Stimulated activated CD4-positive, alpha-beta T cell treated with anti-CD3 and anti-CD28 coated beads, Interleukin-1b, Interleukin-23, amount 100 ng/mL, for 1 hour (primary cell): ENCODE results near the gene NUP43.
"Not testable (repeated sequence)": the region's sequence is repeated elsewhere in the genome, so short reads cannot be mapped to it uniquely, and the experiment has no call there.

Experiments used
- DNase-seq, 2 donors: peaks; one replicate each; pipeline ENCODE4 v3.0.0-alpha.2; 2020; ENCODE audit warnings: low read depth in 2 of 2

NUP43 gene

DNA sequence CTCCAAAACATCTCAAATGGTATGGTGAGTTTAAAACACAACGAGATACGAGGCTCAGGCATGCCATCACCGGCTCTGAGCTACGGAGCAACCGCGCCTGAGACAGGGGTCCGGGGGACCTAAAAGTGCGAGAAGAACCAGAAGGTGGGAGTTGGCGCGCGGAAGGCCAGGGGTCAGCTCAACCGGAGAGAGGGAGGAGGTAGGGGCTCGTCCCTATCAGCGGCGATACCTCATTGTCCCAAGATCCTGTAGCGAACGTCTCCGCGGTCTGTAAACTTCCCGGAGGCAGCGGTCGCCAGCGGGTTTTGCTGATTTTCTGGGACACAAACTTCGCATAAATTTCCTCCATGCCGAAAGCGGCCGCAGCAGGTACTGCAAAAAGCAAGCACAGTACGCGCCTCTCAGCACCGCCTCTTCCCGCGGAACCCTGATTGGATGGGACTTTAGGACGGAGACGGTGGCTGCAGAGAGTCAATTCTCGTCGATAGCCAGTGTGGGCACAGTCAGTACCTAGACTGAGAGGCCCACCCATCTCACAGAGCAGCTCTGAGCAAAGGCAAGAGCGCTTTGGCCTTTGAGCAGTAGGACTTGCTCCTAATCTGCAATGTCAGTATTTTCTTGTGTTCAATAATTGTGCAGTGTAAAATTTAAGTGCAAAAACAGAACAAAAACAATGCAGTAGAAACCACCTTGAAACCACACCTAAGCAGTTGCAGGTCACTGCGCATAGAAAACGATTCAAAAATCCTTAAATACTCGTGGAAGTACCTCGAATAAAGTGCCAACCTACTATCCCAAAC lies at the start of gene NUP43:
Gene NUP43, minus strand, starts transcription at position 383 of the 800 bp plus-strand sequence. Its CDS starts 34 bp downstream, at position 349.
- peak; percentile 77 to 88 for DNase-seq

GRCh38 chr6:149783551-149783950 lies 37.2 kb upstream of the NUP43 start:
- no peak for DNase-seq

DNA sequence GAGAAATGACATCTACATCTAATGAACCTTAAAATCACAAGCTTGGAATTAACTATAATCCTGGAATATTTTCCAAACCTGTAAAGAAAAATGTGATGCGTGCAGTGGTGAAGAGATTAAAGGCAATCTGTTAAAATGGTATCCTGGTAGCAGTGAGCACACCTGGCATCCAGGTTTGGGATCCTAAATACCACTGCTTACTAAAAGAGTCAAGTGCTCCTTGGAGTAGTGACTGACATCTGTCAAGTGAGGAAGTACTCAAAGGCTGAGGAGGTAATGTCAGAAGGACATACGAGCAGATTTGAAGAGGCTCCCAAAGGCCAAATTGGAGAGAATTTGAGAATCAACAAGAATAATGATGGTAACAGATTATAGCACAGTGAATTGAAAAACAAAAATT lies 36.0 kb upstream of the NUP43 start:
- DNase-seq: no peak

GRCh38 chr6:149781715-149782114 lies 35.4 kb upstream of the NUP43 start:
- DNase-seq: no peak

GRCh38 chr6:149779644-149779963 lies 33.3 kb upstream of the NUP43 start:
- no peak for DNase-seq

GRCh38 chr6:149777624-149778023 lies 31.3 kb upstream of the NUP43 start:
- no peak for DNase-seq

GRCh38 chr6:149771925-149772324 lies 25.6 kb upstream of the NUP43 start:
- no peak for DNase-seq

DNA sequence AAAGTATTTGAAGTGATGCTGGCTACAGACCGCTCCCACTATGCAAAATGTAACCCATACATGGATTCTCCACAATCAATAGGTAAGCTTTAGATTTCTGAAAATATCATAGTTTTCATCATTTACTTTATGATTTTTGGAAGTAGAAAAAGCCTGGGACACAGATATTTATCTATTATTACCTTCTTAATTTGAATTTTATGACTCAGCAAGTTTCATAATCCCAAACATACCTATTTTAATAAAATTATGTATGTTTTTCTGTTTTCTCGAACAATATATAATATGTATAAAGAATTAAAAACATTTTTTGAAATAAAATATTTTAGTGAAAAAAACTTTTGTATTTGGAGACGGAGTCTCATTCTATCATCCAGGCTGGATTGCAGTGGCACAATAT lies 24.9 kb upstream of the NUP43 start:
- DNase-seq: no peak

- no peak for DNase-seq
Measured at GRCh38 chr6:149769676-149770075, 23.3 kb upstream of the NUP43 start.

- DNase-seq: no peak
Measured at GRCh38 chr6:149766156-149766769, 19.9 kb upstream of the NUP43 start.

DNA sequence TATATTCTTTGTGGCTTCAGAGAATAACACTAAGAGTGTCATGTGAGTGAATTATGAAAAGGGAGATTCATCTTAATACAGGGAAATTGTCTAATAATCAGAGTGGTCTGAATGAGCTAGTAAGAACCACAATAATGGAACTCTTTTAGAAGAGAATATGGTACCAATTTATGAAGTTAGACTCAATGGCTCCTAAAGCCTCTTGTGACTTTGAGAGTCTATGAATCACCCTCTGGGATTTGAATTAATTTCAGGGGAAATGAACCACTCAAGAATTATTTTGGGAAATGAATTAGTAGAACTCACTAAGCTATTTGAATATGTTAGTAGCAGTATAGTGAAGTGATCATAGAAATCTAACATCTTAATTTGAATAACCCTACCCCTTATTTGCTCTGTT lies 17.5 kb upstream of the NUP43 start:
- no peak for DNase-seq

GRCh38 chr6:149761438-149761837 lies 15.1 kb upstream of the NUP43 start:
- DNase-seq: no peak

- DNase-seq: no peak
Measured at GRCh38 chr6:149756261-149756636, 9.9 kb upstream of the NUP43 start.

DNA sequence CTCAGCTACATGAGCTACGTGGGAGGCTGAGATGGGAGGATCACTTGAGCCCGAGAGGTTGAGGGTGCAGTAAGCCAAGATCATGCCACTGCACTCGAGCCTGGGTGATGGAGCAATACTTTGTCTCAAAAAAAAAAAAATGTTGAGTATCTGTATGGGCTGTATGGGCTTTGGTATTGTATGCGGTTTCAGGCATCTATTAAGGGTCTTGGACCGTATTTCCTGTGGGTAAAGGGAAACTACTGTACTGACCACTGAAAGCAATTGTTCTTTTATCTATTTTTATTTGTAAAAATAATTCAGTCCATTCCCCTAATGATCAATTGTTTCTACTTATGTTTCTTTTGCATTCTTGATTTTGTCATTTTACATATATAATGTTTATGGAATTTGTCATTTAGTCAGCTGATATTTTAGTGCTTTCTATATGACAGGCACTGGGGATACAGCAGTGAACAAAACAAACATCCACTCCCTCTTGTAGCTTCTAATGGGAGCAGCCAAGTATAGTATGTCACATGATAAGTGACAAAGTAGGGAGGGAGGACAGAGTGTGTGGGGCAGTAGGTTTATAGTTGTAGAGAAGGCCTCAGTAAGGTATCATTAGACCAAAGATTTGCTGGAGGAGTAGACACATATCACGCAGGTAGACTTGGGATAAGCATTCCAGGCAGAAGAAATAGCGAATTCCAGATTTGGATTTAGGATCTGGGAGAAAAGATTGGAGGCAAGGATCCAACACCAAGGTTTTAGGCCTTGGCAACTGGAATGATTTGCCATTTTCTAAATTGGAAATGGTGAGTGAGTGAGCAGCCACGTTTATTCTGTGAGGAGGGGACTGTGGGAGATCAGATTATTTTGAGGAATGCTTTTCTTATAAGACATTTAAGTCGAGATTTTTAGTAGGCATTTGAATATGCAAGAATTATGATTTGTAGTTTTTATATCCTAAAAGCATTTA lies 9.3 kb upstream of the NUP43 start:
- no peak for DNase-seq

- DNase-seq: no peak
Measured at GRCh38 chr6:149754548-149754947, 8.2 kb upstream of the NUP43 start.

DNA sequence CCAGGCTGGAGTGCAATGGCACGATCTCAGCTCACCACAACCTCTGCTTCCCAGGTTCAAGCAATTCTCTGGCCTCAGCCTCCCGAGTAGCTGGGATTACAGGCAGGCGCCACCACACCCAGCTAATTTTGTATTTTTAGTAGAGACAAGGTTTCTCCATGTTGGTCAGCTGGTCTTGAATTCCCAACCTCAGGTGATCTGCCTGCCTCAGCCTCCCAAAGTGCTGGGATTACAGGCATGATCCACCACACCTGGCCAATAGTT lies 7.0 kb upstream of the NUP43 start:
- not testable (repeated sequence) for DNase-seq

DNA sequence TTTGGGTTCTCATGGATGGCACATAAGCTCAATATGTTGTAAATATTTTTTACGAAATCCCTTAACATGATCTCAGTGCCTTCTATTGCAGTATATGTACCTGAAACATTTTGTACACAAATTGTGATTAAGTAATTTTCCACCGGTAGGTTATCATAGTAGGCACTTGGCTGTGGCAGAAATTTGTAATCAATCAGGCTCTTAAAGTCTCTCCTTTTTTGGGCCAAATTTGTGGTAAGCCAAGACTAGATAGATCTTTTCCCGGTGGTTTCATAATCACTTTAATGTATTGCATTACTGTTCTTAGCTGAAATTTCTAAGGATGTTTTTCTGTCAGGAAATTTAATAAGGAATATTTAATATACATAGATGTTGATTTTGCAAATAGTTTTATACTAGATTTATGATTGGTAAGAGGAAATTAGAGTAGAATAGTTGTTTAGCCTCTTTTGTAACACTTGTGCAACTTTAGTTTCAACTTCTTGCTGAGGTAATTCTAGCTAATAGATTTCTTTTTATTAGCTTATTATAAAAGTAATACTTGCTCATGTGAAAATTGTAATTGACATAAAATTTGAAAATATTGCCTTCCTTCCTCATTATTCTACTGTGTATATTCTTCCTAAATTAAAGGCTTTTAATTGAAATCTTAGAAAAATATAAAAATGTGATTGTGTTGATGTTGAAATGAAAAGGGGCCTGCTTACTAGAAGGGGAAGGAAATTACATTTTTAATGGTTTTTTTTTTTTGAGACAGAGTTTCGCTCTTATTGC lies 6.5 kb upstream of the NUP43 start:
- no peak for DNase-seq

GRCh38 chr6:149751920-149752319 lies 5.6 kb upstream of the NUP43 start:
- not testable (repeated sequence) for DNase-seq

DNA sequence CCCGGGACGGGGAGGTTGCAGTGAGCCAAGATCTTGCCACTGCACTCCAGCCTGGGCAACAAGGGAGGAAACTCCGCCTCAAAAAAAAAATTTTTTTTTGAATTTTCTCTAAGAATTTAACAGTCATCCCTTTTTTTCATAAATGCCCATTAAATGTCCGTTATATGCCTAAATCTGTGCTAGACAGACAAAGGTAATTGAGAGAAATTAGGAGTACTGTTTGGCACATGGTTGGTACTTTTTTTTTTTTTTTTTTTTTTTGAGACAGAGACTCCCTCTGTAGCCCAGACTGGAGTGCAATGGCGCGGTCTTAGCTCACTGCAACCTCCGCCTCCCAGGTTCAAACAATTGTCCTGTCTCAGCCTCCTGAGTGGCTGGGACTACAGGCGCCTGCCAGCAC lies 4.9 kb upstream of the NUP43 start:
- no peak for DNase-seq

GRCh38 chr6:149750136-149750609 lies 3.8 kb upstream of the NUP43 start:
- peak in 1 of 2 donors; percentile 16 for DNase-seq

DNA sequence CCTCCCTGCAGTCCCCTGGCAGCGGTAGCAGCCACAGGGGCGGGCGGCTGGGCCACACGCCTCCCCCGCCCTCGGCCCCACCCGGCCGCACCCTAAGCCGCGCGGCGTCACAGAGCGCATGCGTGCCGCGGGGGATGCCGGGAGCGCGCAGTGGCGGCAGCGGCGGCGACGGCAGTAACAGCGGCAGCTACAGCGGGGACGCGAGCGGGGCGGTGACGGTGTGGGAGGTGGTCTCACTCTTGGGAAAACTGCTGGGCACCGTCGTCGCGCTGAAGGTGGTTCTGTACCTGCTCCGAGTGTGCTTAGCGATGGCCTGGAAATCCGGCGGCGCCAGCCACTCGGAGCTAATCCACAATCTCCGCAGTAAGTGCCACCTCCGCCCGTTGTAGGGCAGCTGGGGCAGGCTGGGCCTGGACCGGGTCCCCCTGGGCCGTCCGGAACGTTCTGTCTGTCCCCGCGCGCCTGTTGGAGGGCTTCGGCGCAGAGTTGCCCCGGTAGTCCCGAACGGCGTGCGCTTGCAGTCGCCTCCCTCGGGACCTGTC lies 3.3 kb upstream of the NUP43 start, which contains the start of gene PCMT1:
Gene PCMT1, plus strand, starts transcription at position 148 of the 542 bp plus-strand sequence. Its CDS starts 161 bp downstream, at position 309.
- peak; percentile 78 to 80 for DNase-seq
